ENCODE data around the gene SPATC1L. TPM values are rescaled to one million over a fixed set of nuclear protein-coding genes. Genes with fewer than 3 reads are reported as not detected.

The SPATC1L gene
- total and polyA plus RNA-seq, 4 experiments from 2014 or later = 6.0 to 6.9 (median 6.6) TPM

- intact Hi-C loops (cut with micrococcal nuclease) = loop anchor here (5.0 kb wide), 1 partner anchor 37 kb away; the partner anchor contains the start of gene LSS
Observed at GRCh38 chr21:46189959-46190490, 5.8 kb upstream of the SPATC1L start.

DNA sequence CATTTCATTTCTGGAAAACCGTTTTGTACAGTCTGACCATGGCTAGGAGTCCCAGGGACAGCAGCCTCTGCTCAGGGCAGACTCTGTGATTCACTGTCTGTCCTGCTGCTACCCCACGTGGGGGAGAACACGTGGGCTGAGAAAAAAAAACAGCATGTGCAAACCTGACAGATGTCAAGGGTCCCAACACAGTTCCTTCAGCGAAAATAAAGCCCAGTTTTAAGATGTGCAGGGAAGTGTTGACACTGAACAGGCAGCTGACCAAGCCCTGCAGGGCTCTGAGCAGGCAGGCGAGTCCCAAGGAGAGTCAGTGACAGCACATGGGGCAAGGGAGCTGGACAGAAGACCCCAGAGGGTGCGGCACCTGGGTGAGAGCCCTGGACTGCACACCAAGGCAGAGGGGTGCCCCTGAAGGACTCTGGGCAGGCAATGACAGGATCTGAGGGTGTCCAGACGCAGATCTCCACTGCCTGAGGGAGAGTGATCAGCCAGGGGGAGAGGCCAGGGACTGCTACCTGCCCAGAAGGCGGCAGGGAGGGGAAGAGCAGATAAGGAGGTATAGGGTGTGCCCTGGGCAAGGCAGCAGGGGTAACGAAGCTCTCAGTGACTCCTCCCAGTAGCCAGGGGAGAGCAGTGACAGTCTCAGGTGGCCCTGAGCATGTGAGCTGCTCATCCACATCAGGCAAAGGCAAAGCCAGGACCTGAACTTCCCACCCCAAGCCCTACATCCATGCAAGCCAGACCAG, 5.1 kb upstream of the SPATC1L start:
- no peak overlapping the region for H3K4me3 ChIP-seq (ENCODE audit: low read length in 2 of 2)
- ChIA-PET CTCF (ENCODE audit: partially characterized antibody) (interaction anchor here (2.0 kb wide), 1 partner anchor 46 kb away, joined by 6 read pairs; no protein-coding TSS in a partner anchor), POLR2A (ENCODE audit: partially characterized antibody) (no interaction called here)
- H3K27me3 Mint-ChIP-seq = peaks cover 2 to 3% of the 10 kb centered on the region in 2 donors
- H3K4me3 Mint-ChIP-seq = no peak overlapping the region
- intact Hi-C loops (cut with micrococcal nuclease) = loop anchor here (5.0 kb wide), 1 partner anchor 38 kb away; the partner anchor contains the start of gene LSS
- H3K36me3 Mint-ChIP-seq = peaks cover 9 to 11% of the 10 kb centered on the region in 2 donors
- peaks cover 5% of the 10 kb centered on the region for H3K4me1 ChIP-seq (ENCODE audit: insufficient read depth, low read length)
- peaks cover 1 to 11% (median 6%) of the 10 kb centered on the region in 4 donors for H3K4me1 Mint-ChIP-seq
- H3K9me3 Mint-ChIP-seq = no peaks in the 10 kb centered on the region
- no peaks in the 10 kb centered on the region for H3K9me3 ChIP-seq (ENCODE audit: control insufficient read depth in 1 of 2, low read length in 2 of 2)
- H3K27me3 ChIP-seq (ENCODE audit: insufficient read depth, low read length) = no peaks in the 10 kb centered on the region
- no peak for DNase-seq
- no peak overlapping the region for H3K27ac ChIP-seq (ENCODE audit: low read depth, low read length)
- peak overlapping the region in 1 of 7 donors; percentile 36 for H3K27ac Mint-ChIP-seq
- peaks cover 10% of the 10 kb centered on the region for H3K36me3 ChIP-seq (ENCODE audit: insufficient read depth, low read length)

More at GRCh38 chr21:46189959-46190490, 5.8 kb upstream of the SPATC1L start:
- H3K27ac Mint-ChIP-seq = no peak overlapping the region
- Histone ChIP-seq H3K27ac (ENCODE audit: low read depth, low read length) (no peak overlapping the region), H3K27me3 (ENCODE audit: insufficient read depth, low read length) (no peaks in the 10 kb centered on the region), H3K4me3 (ENCODE audit: low read length in 2 of 2) (no peak overlapping the region), H3K9me3 (ENCODE audit: control insufficient read depth in 1 of 2, low read length in 2 of 2) (no peaks in the 10 kb centered on the region), H3K36me3 (ENCODE audit: insufficient read depth, low read length) (peaks cover 11% of the 10 kb centered on the region), H3K4me1 (ENCODE audit: insufficient read depth, low read length) (no peaks in the 10 kb centered on the region)
- no peak for DNase-seq
- H3K4me3 Mint-ChIP-seq = no peak overlapping the region
- peaks cover under 1 to 2% of the 10 kb centered on the region in 2 donors for H3K27me3 Mint-ChIP-seq
- POLR2A ChIA-PET (ENCODE audit: partially characterized antibody) = no interaction called here
- peaks cover 11 to 13% of the 10 kb centered on the region in 2 donors for H3K36me3 Mint-ChIP-seq
- CTCF ChIA-PET (ENCODE audit: partially characterized antibody) = interaction anchor here (1.4 to 2.0 kb wide), 2 partner anchors 47 to 216 kb away, joined by 4 to 6 read pairs; no protein-coding TSS in a partner anchor
- H3K9me3 Mint-ChIP-seq = no peaks in the 10 kb centered on the region
- peaks cover under 1 to 6% (median 3%) of the 10 kb centered on the region in 4 donors for H3K4me1 Mint-ChIP-seq

DNA sequence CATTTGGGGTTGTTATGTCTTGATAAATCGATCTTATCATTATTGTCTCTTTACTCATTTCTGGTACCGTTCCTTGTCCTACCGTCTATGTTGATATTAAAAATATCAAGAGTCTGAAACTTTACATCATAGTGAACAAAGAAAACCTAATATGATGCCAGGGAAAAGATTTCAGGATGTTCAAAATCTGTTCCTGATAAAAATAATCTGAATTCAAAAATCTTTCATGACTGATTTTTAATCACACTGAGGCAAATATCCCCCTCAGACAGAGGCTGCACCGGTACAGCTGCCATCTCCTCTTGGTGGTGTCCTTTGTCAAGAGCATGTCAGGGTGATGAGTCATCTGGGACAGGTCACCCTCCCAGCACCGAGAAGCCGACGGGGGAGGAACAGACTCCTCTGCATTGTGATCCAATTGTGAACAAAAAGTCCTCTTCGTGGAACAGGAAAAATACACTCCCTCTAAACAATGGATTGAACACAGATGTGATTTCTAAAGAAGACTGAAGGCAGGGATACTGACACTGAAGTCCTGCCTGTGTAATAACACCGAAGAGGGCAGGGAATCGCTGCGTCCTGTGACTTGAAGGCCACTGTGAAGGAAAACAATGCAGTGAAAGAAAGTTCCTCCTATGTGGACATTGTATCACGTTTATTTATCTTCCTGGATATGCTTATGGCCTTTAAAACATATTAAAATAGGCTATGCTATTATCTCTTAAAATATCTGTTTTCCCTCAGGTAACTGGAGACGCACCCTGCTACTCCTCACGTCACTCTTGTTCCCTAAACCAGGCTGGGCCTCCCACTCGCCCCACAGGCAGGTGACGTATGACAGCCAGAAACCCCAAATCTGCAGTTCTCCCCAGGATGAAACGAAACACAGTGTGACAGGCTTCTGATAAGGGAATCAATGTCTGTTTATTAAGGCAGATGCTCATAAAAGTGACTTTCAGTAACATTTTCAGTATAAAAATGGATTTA, 4.3 kb upstream of the SPATC1L start:
- ChIA-PET POLR2A (ENCODE audit: partially characterized antibody) (no interaction called here), CTCF (ENCODE audit: partially characterized antibody) (no interaction called here)
- Histone ChIP-seq H3K9me3 (ENCODE audit: control insufficient read depth in 1 of 2, low read length in 2 of 2) (no peaks in the 10 kb centered on the region), H3K36me3 (ENCODE audit: insufficient read depth, low read length) (peaks cover under 1% of the 10 kb centered on the region), H3K27ac (ENCODE audit: low read depth, low read length) (no peak overlapping the region), H3K4me1 (ENCODE audit: insufficient read depth, low read length) (peaks cover 5% of the 10 kb centered on the region), H3K27me3 (ENCODE audit: insufficient read depth, low read length) (peaks cover 4% of the 10 kb centered on the region), H3K4me3 (ENCODE audit: low read length in 2 of 2) (no peak overlapping the region)
- H3K36me3 Mint-ChIP-seq = peaks cover 2 to 3% of the 10 kb centered on the region in 2 donors
- peaks cover 1 to 11% (median 6%) of the 10 kb centered on the region in 4 donors for H3K4me1 Mint-ChIP-seq
- H3K4me3 Mint-ChIP-seq = peak overlapping the region in 1 of 8 donors; percentile 46
- peaks cover 2 to 3% of the 10 kb centered on the region in 2 donors for H3K27me3 Mint-ChIP-seq
- intact Hi-C loops (cut with micrococcal nuclease) = loop anchor here (5.0 kb wide), 1 partner anchor 39 kb away; the partner anchor contains the start of gene LSS
- no peak for DNase-seq
- no peaks in the 10 kb centered on the region for H3K9me3 Mint-ChIP-seq
- H3K27ac Mint-ChIP-seq = peak overlapping the region in 1 of 7 donors; percentile 26

DNA sequence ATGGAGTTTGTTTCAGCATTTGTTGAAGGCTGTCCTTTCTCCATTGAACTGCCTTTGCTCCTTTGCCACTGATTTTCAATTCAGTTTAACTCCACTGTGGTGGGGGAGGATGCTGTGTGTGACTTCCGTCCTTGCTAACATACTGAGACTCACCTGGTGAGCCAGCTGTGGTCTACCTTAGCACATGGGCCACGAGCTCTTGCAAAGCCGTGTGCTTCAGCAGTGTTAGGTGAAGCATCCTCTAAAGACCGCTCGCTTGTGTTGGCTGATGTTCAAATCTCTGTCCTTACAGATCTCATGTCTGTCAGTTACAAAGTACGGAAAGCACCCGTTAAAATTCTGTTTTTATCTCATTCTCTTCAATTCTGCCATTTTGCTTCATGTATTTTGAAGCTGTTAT, 3.6 kb upstream of the SPATC1L start:
- intact Hi-C loops (cut with micrococcal nuclease) = loop anchor here (5.0 kb wide), 1 partner anchor 39 kb away; the partner anchor contains the start of gene LSS
- H3K27me3 ChIP-seq (ENCODE audit: insufficient read depth, low read length) = peaks cover 4% of the 10 kb centered on the region
- Mint-ChIP-seq H3K4me1 (peaks cover 1 to 11% (median 6%) of the 10 kb centered on the region in 4 donors), H3K27me3 (peaks cover 2 to 3% of the 10 kb centered on the region in 2 donors), H3K4me3 (peak overlapping the region in 1 of 8 donors; percentile 46), H3K9me3 (no peaks in the 10 kb centered on the region), H3K27ac (peak overlapping the region in 1 of 7 donors; percentile 26), H3K36me3 (peaks cover 0 to 1% of the 10 kb centered on the region in 2 donors)
- no peak for DNase-seq
- no peaks in the 10 kb centered on the region for H3K9me3 ChIP-seq (ENCODE audit: control insufficient read depth in 1 of 2, low read length in 2 of 2)
- no peaks in the 10 kb centered on the region for H3K36me3 ChIP-seq (ENCODE audit: insufficient read depth, low read length)
- no peak overlapping the region for H3K4me3 ChIP-seq (ENCODE audit: low read length in 2 of 2)
- CTCF ChIA-PET (ENCODE audit: partially characterized antibody) = no interaction called here
- no peak overlapping the region for H3K27ac ChIP-seq (ENCODE audit: low read depth, low read length)
- POLR2A ChIA-PET (ENCODE audit: partially characterized antibody) = no interaction called here
- H3K4me1 ChIP-seq (ENCODE audit: insufficient read depth, low read length) = peaks cover 5% of the 10 kb centered on the region

DNA sequence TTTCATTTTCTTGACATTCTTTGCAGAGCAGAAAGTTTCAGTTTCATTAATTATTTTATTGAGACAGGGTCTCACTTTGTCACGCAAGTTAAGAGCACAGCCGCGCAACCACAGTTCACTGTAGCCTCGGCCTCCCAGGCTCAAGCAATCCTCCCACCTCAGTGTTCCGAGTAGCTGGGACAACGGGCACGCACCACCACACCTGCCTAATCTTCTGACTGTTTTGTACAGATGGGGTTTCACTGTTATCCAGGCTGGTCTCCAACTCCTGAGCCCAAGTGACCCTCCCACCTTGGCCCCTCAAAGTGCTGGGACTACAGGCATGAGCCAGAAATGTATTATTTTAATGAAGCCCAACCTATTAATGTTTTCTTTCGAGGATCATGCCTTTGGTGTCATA, 3.0 kb upstream of the SPATC1L start:
- Histone ChIP-seq H3K9me3 (ENCODE audit: control insufficient read depth in 1 of 2, low read length in 2 of 2) (no peaks in the 10 kb centered on the region), H3K27me3 (ENCODE audit: insufficient read depth, low read length) (peaks cover 4% of the 10 kb centered on the region), H3K36me3 (ENCODE audit: insufficient read depth, low read length) (no peaks in the 10 kb centered on the region), H3K4me3 (ENCODE audit: low read length in 2 of 2) (no peak overlapping the region), H3K27ac (ENCODE audit: low read depth, low read length) (no peak overlapping the region), H3K4me1 (ENCODE audit: insufficient read depth, low read length) (peaks cover 5% of the 10 kb centered on the region)
- Mint-ChIP-seq H3K36me3 (peaks cover 0 to 1% of the 10 kb centered on the region in 2 donors), H3K27ac (peak overlapping the region in 1 of 7 donors; percentile 17), H3K4me1 (peaks cover 1 to 11% (median 6%) of the 10 kb centered on the region in 4 donors), H3K4me3 (no peak overlapping the region), H3K9me3 (no peaks in the 10 kb centered on the region), H3K27me3 (peaks cover 2 to 3% of the 10 kb centered on the region in 2 donors)
- ChIA-PET CTCF (ENCODE audit: partially characterized antibody) (no interaction called here), POLR2A (ENCODE audit: partially characterized antibody) (no interaction called here)
- intact Hi-C loops (cut with micrococcal nuclease) = loop anchor here (5.0 kb wide), 1 partner anchor 40 kb away; the partner anchor contains the start of gene LSS
- DNase-seq = no peak

- Mint-ChIP-seq H3K4me3 (peak overlapping the region in 2 of 8 donors; percentile 29 to 91), H3K27me3 (peaks cover 2 to 3% of the 10 kb centered on the region in 2 donors), H3K36me3 (no peaks in the 10 kb centered on the region), H3K4me1 (peaks cover 1 to 11% (median 6%) of the 10 kb centered on the region in 4 donors), H3K27ac (no peak overlapping the region), H3K9me3 (no peaks in the 10 kb centered on the region)
- ChIA-PET POLR2A (ENCODE audit: partially characterized antibody) (no interaction called here), CTCF (ENCODE audit: partially characterized antibody) (no interaction called here)
- Histone ChIP-seq H3K27ac (ENCODE audit: low read depth, low read length) (no peak overlapping the region), H3K9me3 (ENCODE audit: control insufficient read depth in 1 of 2, low read length in 2 of 2) (no peaks in the 10 kb centered on the region), H3K4me1 (ENCODE audit: insufficient read depth, low read length) (peaks cover 5% of the 10 kb centered on the region), H3K4me3 (ENCODE audit: low read length in 2 of 2) (no peak overlapping the region), H3K36me3 (ENCODE audit: insufficient read depth, low read length) (no peaks in the 10 kb centered on the region), H3K27me3 (ENCODE audit: insufficient read depth, low read length) (peaks cover 4% of the 10 kb centered on the region)
- no peak for DNase-seq
- intact Hi-C loops (cut with micrococcal nuclease) = loop anchor here (2.0 to 5.0 kb wide), 2 partner anchors 42 to 43 kb away; partner anchors contain the start of gene LSS
Observed at GRCh38 chr21:46185716-46186115, 1.5 kb upstream of the SPATC1L start.
